GM23338 (cell line): ENCODE data around the gene NEMP2. TPM values are rescaled to one million over a fixed set of nuclear protein-coding genes. Genes with fewer than 3 reads are reported as not detected.

ENCODE experiments used
- polyA plus RNA-seq: library from polyadenylated mRNA; unstranded; fragments of >200 nt; fragmentation: Nextera tagmentation; extraction: Ambion mirVana; gene quantifications from 2 replicates; pipeline ENCODE4 v1.2.1, GENCODE V29; 2016
- small RNA-seq: library from RNA; depleted of rRNA; stranded (forward); fragments of <200 nt; gene quantifications from one replicate; pipeline ENCODE3, GENCODE V24; 2014; ENCODE audit warnings: low replicate concordance
- total RNA-seq: library from RNA; depleted of rRNA; stranded (reverse); fragments of >200 nt; shearing (Covaris generic); gene quantifications from 2 replicates; pipeline ENCODE4 v1.2.3, GENCODE V29; 2014; rRNA removed

NEMP2 gene
- total and polyA plus RNA-seq, 2 experiments from 2014 or later: 1.2 to 4.0 TPM

Small RNAs within 50 kb of the gene (small RNA-seq; reads per million reads assigned to genes)
- gene RN7SKP179: not detected

Other genes starting within 250 kb of the NEMP2 start
- 25.7 and 25.8 TPM in 2 replicates for gene HIBCH, start 214.9 kb downstream of the NEMP2 start, total RNA-seq
- gene HIBCH, start 214.9 kb downstream of the NEMP2 start, polyA plus RNA-seq: 37.7 and 42.3 TPM in 2 replicates
- 0.31 and 6.5 TPM in 2 replicates for gene INPP1, start 191.1 kb downstream of the NEMP2 start, total RNA-seq
- 1.9 and 2.6 TPM in 2 replicates for gene INPP1, start 191.1 kb downstream of the NEMP2 start, polyA plus RNA-seq
- gene MFSD6, start 126.4 kb downstream of the NEMP2 start, total RNA-seq: 9.6 and 15.8 TPM in 2 replicates
- gene MFSD6, start 126.4 kb downstream of the NEMP2 start, polyA plus RNA-seq: 2.3 and 3.1 TPM in 2 replicates
- gene NAB1, start 114.4 kb upstream of the NEMP2 start, total RNA-seq: 35.9 and 40.2 TPM in 2 replicates
- 8.3 and 10.4 TPM in 2 replicates for gene NAB1, start 114.4 kb upstream of the NEMP2 start, polyA plus RNA-seq